HepG2 (cell line): ENCODE results near the gene ZMYND8. TPM values are rescaled to one million over a fixed set of nuclear protein-coding genes. Genes with fewer than 3 reads are reported as not detected.
A peak's percentile ranks its signal among the peaks of the same experiment; 100 is the strongest.

Source experiments
- CBX5 ChIP-seq: sonication (generic); formaldehyde crosslinking; IDR thresholded peaks from 2 replicates; pipeline ENCODE4 v1.4.0; 2020; ENCODE audit warnings: missing genetic modification reagents, borderline replicate concordance
- ETV5 ChIP-seq: IDR thresholded peaks from 2 replicates; pipeline ENCODE4 v1.6.1; 2018; ENCODE audit warnings: missing biosample characterization, missing genetic modification reagents, inconsistent platforms, borderline replicate concordance
- MAZ ChIP-seq, 2 experiments: sonication (generic) in 1 of 2; formaldehyde crosslinking in 1 of 2; IDR thresholded peaks; 2 replicates each; pipeline versions ENCODE4 v1.5.0 to v1.6.1; 2012 to 2020; ENCODE audit warnings: low read depth in 2 of 2, mild to moderate bottlenecking in 2 of 2, borderline replicate concordance in 1 of 2, improper control_type of control experiment in 1 of 2, low read length in 1 of 2, missing genetic modification reagents in 1 of 2, moderate library complexity in 1 of 2
- NONO ChIP-seq, 2 experiments: fragments of 450-650 bp in 1 of 2; sonication (generic) in 1 of 2; formaldehyde crosslinking in 1 of 2; IDR thresholded peaks in 1 of 2; conservative IDR thresholded peaks in 1 of 2; 2 replicates each; pipeline versions ENCODE4 v1.6.1 to v1.8.0; 2017 to 2022; ENCODE audit warnings: mild to moderate bottlenecking in 1 of 2, missing genetic modification reagents in 1 of 2, moderate library complexity in 1 of 2
- RARG ChIP-seq: sonication (generic); formaldehyde crosslinking; IDR thresholded peaks from 2 replicates; pipeline ENCODE4 v1.4.0; 2020; ENCODE audit warnings: low read depth, mild to moderate bottlenecking, missing genetic modification reagents
- RBFOX2 ChIP-seq: fragments of 200-400 bp; formaldehyde crosslinking; IDR thresholded peaks from 2 replicates; pipeline ENCODE4 v1.6.1; 2017; ENCODE audit warnings: low read depth, mild to moderate bottlenecking, low read length
- SALL1 ChIP-seq: sonication (generic); formaldehyde crosslinking; IDR thresholded peaks from 2 replicates; pipeline ENCODE4 v1.8.0; 2022; ENCODE audit warnings: mild to moderate bottlenecking, missing genetic modification reagents
- SALL2 ChIP-seq: sonication (generic); formaldehyde crosslinking; IDR thresholded peaks from 2 replicates; pipeline ENCODE4 v1.8.1; 2023; ENCODE audit warnings: mild to moderate bottlenecking, missing genetic modification reagents, inconsistent platforms
- STAG1 ChIP-seq: sonication (generic); formaldehyde crosslinking; IDR thresholded peaks from 2 replicates; pipeline ENCODE4 v1.4.0; 2020; ENCODE audit warnings: missing genetic modification reagents
- YEATS2 ChIP-seq: sonication (generic); formaldehyde crosslinking; IDR thresholded peaks from 2 replicates; pipeline ENCODE4 v1.4.0; 2020; ENCODE audit warnings: missing genetic modification reagents, borderline replicate concordance
- ZBTB7A ChIP-seq: sonication (generic); formaldehyde crosslinking; IDR thresholded peaks from 2 replicates; pipeline ENCODE4 v1.8.0; 2022; ENCODE audit warnings: mild to moderate bottlenecking, missing genetic modification reagents
- ZNF232 ChIP-seq: sonication (generic); formaldehyde crosslinking; IDR thresholded peaks from 2 replicates; pipeline ENCODE4 v1.4.0; 2020; ENCODE audit warnings: missing genetic modification reagents, borderline replicate concordance
- ZNF251 ChIP-seq: sonication (generic); formaldehyde crosslinking; IDR thresholded peaks from 2 replicates; pipeline ENCODE4 v1.9.0; 2021; ENCODE audit warnings: mild to moderate bottlenecking, missing genetic modification reagents
- ZNF260 ChIP-seq: sonication (generic); formaldehyde crosslinking; IDR thresholded peaks from 2 replicates; pipeline ENCODE4 v1.4.0; 2020; ENCODE audit warnings: missing genetic modification reagents, low read depth, mild to moderate bottlenecking, borderline replicate concordance
- ZNF468 ChIP-seq: sonication (generic); formaldehyde crosslinking; IDR thresholded peaks from 2 replicates; pipeline ENCODE4 v1.8.0; 2022; ENCODE audit warnings: mild to moderate bottlenecking, moderate library complexity, missing genetic modification reagents
- ZNF619 ChIP-seq: sonication (generic); formaldehyde crosslinking; IDR thresholded peaks from 2 replicates; pipeline ENCODE4 v1.4.0; 2020; ENCODE audit warnings: mild to moderate bottlenecking, missing genetic modification reagents
- ZNF724P ChIP-seq: sonication (generic); formaldehyde crosslinking; IDR thresholded peaks from 2 replicates; pipeline ENCODE4 v1.8.0; 2022; ENCODE audit warnings: missing genetic modification reagents, borderline replicate concordance
- ZSCAN20 ChIP-seq: sonication (generic); formaldehyde crosslinking; IDR thresholded peaks from 2 replicates; pipeline ENCODE4 v1.4.0; 2020; ENCODE audit warnings: missing genetic modification reagents, mild to moderate bottlenecking, borderline replicate concordance
- polyA plus RNA-seq, 8 experiments: library from polyadenylated mRNA; depleted of rRNA in 3 of 8; stranded (reverse) in 7 of 8; unstranded in 1 of 8; fragments of >200 nt; fragmentation: Illumina TruSeq in 4 of 8; extraction: Trizol in 4 of 8; gene quantifications; 2 replicates each; pipeline versions ENCODE4 v1.2.1 to v1.2.3, GENCODE V29; 2011 to 2016; ENCODE audit warnings: low read depth in 4 of 8, missing spikeins in 1 of 8, mixed read lengths in 1 of 8; ENCODE audit not compliant: insufficient read depth in 1 of 8
- total RNA-seq, 5 experiments: library from RNA; depleted of rRNA; stranded (reverse); fragments of >200 nt; fragmentation: Illumina TruSeq; extraction: Trizol; gene quantifications; 2 replicates each; pipeline ENCODE4 v1.2.3, GENCODE V29; 2016; ENCODE audit warnings: low read depth in 1 of 5
- TF ChIP-seq, protein P1 (sequence below): IDR thresholded peaks from 2 replicates; pipeline ENCODE4 v1.6.1; 2016; ENCODE audit warnings: low read depth, missing genetic modification reagents, missing compliant biosample characterization
- TF ChIP-seq, protein P2 (sequence below): sonication (generic); formaldehyde crosslinking; IDR thresholded peaks from 2 replicates; pipeline ENCODE4 v1.4.0; 2020; ENCODE audit warnings: mild to moderate bottlenecking, missing genetic modification reagents
- TF ChIP-seq, protein P3 (sequence below): IDR thresholded peaks from 2 replicates; pipeline ENCODE4 v1.6.1; 2018; ENCODE audit warnings: missing genetic modification reagents

The ZMYND8 gene
- total and polyA plus RNA-seq, 2 of the 13 experiments (the other 11 are each of a cell fraction or from before 2014, with no cell fraction given): 53.9 to 84.7 TPM

DNA sequence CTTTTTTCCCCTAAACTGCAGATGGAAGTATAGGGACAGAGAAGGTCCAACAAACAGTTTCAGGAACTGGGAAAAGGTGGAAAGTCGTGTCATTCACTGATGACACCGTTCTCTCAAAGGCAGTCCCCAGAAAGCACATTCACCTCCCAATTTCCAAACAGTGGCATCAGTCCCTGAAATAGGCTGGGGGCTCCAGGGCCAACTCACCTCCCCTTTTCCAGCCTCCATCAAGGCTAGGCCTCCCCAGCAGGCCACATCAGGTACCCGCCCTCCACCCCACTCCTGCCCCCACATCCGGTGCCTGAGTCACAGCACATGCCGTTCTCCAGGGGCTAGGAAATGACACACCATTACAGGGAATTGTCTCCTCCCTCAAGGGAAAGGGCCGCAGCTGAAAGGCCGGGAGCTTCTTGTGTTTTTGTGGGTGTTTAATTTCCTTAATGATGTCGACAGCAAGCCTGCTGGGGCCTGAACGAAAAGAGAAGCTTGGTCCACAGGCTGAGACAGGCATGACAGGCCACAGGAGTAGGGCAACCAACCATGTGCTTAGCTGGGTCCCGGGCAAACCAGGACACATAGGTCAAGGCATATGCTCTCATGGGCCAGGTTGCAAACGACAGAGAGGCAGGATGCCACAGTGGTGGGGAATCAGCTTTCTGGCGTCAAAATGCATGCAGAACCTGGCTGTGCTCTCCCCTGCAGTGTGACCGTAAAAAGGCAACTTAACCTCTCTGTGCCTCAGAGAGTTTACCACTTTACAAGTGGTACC lies 39.2 kb downstream of the ZMYND8 start (continued):
- TF ChIP-seq MAZ (IDR thresholded peaks at IDR 0.05; ENCODE audit: borderline replicate concordance, low read depth, low read length): peak; percentile 50; the same call in 1 of the 2 replicates
- no peak for TF ChIP-seq MAZ (CRISPR knock-in tag; IDR thresholded peaks at IDR 0.05; ENCODE audit: low read depth)
- no peak for TF ChIP-seq ZNF468 (CRISPR knock-in tag)
- no peak for TF ChIP-seq RARG (CRISPR knock-in tag)
- no peak for TF ChIP-seq ZNF724P (CRISPR knock-in tag)
- TF ChIP-seq ETV5 (CRISPR knock-in tag): peak; percentile 71
- TF ChIP-seq STAG1 (CRISPR knock-in tag): peak; percentile 7; the same call in 1 of the 2 replicates
- no peak for TF ChIP-seq YEATS2 (CRISPR knock-in tag)
- TF ChIP-seq ZNF619 (CRISPR knock-in tag): no peak
- TF ChIP-seq, protein P1, sequence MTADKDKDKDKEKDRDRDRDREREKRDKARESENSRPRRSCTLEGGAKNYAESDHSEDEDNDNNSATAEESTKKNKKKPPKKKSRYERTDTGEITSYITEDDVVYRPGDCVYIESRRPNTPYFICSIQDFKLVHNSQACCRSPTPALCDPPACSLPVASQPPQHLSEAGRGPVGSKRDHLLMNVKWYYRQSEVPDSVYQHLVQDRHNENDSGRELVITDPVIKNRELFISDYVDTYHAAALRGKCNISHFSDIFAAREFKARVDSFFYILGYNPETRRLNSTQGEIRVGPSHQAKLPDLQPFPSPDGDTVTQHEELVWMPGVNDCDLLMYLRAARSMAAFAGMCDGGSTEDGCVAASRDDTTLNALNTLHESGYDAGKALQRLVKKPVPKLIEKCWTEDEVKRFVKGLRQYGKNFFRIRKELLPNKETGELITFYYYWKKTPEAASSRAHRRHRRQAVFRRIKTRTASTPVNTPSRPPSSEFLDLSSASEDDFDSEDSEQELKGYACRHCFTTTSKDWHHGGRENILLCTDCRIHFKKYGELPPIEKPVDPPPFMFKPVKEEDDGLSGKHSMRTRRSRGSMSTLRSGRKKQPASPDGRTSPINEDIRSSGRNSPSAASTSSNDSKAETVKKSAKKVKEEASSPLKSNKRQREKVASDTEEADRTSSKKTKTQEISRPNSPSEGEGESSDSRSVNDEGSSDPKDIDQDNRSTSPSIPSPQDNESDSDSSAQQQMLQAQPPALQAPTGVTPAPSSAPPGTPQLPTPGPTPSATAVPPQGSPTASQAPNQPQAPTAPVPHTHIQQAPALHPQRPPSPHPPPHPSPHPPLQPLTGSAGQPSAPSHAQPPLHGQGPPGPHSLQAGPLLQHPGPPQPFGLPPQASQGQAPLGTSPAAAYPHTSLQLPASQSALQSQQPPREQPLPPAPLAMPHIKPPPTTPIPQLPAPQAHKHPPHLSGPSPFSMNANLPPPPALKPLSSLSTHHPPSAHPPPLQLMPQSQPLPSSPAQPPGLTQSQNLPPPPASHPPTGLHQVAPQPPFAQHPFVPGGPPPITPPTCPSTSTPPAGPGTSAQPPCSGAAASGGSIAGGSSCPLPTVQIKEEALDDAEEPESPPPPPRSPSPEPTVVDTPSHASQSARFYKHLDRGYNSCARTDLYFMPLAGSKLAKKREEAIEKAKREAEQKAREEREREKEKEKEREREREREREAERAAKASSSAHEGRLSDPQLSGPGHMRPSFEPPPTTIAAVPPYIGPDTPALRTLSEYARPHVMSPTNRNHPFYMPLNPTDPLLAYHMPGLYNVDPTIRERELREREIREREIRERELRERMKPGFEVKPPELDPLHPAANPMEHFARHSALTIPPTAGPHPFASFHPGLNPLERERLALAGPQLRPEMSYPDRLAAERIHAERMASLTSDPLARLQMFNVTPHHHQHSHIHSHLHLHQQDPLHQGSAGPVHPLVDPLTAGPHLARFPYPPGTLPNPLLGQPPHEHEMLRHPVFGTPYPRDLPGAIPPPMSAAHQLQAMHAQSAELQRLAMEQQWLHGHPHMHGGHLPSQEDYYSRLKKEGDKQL (CRISPR knock-in tag): no peak
- no peak for TF ChIP-seq SALL2 (CRISPR knock-in tag)
- TF ChIP-seq ZBTB7A (CRISPR knock-in tag): no peak
- TF ChIP-seq ZNF251 (CRISPR knock-in tag): no peak
- TF ChIP-seq SALL1 (CRISPR knock-in tag): peak; percentile 44; the same call in 1 of the 2 replicates
- TF ChIP-seq CBX5 (CRISPR knock-in tag): no peak
- TF ChIP-seq, protein P2, sequence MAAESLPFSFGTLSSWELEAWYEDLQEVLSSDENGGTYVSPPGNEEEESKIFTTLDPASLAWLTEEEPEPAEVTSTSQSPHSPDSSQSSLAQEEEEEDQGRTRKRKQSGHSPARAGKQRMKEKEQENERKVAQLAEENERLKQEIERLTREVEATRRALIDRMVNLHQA: no peak
- TF ChIP-seq, protein P3, sequence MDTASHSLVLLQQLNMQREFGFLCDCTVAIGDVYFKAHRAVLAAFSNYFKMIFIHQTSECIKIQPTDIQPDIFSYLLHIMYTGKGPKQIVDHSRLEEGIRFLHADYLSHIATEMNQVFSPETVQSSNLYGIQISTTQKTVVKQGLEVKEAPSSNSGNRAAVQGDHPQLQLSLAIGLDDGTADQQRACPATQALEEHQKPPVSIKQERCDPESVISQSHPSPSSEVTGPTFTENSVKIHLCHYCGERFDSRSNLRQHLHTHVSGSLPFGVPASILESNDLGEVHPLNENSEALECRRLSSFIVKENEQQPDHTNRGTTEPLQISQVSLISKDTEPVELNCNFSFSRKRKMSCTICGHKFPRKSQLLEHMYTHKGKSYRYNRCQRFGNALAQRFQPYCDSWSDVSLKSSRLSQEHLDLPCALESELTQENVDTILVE (CRISPR knock-in tag): no peak
- TF ChIP-seq ZSCAN20 (CRISPR knock-in tag): no peak
- TF ChIP-seq ZNF232 (CRISPR knock-in tag): no peak
- no peak for TF ChIP-seq NONO (IDR thresholded peaks at IDR 0.05)
- TF ChIP-seq NONO (CRISPR knock-in tag; conservative IDR thresholded peaks at IDR 0.05): no peak
- no peak for TF ChIP-seq RBFOX2
- no peak for TF ChIP-seq ZNF260 (CRISPR knock-in tag)
